Brain microvascular endothelial cell (primary cell): ENCODE results near the gene MX2.

ENCODE experiments used
- DNase-seq: peaks from one replicate; pipeline ENCODE4 v3.0.0-alpha.2; 2020
- H3K27ac ChIP-seq: fragments of 250-450 bp; sonication (Bioruptor Pico); 2 replicates; pipeline ENCODE4 v1.5.1; 2020; ENCODE audit warnings: mild to moderate bottlenecking, moderate library complexity
- H3K27me3 ChIP-seq: fragments of 250-450 bp; sonication (Bioruptor Pico); replicated peaks from 2 replicates; pipeline ENCODE4 v1.5.1; 2020; ENCODE audit warnings: mild to moderate bottlenecking
- H3K36me3 ChIP-seq: fragments of 250-450 bp; sonication (Bioruptor Pico); replicated peaks from 2 replicates; pipeline ENCODE4 v1.5.1; 2020; ENCODE audit warnings: mild to moderate bottlenecking
- H3K4me3 ChIP-seq: 2 replicates; pipeline ENCODE4 v1.5.1; 2011; ENCODE audit warnings: low read depth, mild to moderate bottlenecking, control low read depth, low read length, moderate library complexity
- in situ Hi-C: cut with HindIII; loops from 2 replicates; pipeline ENCODE4 v1.10.0; 2017; ENCODE audit warnings: low sequenced_read_pairs, low pct_ligation_motif_present
- TF ChIP-seq, protein P1 (sequence below): IDR thresholded peaks from 2 replicates; pipeline ENCODE4 v1.5.1; 2011; ENCODE audit warnings: low read depth, mild to moderate bottlenecking, moderate library complexity, low read length, control low read depth, inconsistent platforms; ENCODE audit errors: missing control alignments

The MX2 gene

DNA sequence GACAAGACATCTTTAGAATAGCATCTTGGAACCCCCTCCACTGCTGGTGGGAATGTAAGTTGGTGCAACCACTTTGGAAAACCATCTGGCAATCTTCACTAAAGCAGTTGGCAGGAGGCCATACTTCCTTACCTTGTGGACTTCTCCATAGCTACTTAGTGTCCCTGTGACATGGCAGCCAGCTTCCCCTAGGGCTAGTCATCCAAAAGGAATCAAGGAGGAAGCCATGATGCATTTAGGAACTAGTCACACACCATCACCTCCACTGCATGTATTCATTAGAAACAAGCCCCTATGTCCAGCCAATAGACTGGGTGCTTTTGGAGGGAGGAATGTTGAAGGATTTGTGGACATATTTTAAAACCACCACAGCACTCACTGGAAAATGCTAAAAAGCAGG lies 19.9 kb downstream of the MX2 start:
- TF ChIP-seq, protein P1, sequence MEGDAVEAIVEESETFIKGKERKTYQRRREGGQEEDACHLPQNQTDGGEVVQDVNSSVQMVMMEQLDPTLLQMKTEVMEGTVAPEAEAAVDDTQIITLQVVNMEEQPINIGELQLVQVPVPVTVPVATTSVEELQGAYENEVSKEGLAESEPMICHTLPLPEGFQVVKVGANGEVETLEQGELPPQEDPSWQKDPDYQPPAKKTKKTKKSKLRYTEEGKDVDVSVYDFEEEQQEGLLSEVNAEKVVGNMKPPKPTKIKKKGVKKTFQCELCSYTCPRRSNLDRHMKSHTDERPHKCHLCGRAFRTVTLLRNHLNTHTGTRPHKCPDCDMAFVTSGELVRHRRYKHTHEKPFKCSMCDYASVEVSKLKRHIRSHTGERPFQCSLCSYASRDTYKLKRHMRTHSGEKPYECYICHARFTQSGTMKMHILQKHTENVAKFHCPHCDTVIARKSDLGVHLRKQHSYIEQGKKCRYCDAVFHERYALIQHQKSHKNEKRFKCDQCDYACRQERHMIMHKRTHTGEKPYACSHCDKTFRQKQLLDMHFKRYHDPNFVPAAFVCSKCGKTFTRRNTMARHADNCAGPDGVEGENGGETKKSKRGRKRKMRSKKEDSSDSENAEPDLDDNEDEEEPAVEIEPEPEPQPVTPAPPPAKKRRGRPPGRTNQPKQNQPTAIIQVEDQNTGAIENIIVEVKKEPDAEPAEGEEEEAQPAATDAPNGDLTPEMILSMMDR, result no peak
- in situ Hi-C loops, result no loop called here
- Histone ChIP-seq H3K36me3 (no peaks in the 10 kb centered on the region), H3K27me3 (no peaks in the 10 kb centered on the region), H3K27ac (no peak overlapping the region), H3K4me3 (no peak overlapping the region)
- DNase-seq, result no peak

DNA sequence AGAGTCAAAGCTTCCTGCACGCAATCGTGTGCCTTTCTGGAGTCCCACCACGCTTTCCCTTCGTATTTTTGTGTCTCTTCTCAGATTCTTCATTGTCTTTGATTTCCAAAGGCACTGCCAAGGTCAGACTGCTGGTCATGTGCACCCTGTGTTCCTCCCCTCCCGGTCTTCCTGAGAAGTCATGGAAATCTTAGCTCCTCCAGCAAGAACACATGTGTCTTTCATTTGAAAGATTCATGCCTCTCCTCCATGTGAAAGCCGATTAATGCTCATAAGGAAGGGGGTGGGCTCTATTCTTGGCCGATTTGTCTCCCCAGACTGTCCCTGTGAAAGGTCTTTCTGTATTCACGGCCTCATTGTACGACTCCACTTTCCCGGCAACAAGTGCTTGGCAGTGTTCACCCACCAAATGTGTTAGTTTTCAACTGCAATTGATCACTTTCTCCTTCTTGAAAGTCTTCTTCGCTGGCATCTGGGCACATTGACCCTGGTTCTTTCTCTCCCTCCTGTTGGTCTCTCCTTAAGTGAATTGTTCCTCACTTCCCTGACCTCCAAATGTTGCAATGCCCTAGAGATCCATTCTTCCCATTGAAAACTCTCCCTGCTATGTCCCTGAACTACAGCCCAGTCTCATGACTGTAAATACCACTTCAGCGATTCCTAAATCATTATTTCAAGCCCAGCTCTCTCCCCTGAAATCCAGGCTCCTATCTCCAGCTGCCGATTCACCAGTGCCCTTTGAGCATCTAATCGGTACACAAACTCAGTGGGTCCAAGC lies 25.4 kb downstream of the MX2 start:
- no peaks in the 10 kb centered on the region for H3K27me3 ChIP-seq
- TF ChIP-seq, protein P1, result no peak
- no peak for DNase-seq
- no peak overlapping the region for H3K4me3 ChIP-seq
- no peaks in the 10 kb centered on the region for H3K36me3 ChIP-seq
- H3K27ac ChIP-seq, result no peak overlapping the region
- in situ Hi-C loops, result no loop called here

DNA sequence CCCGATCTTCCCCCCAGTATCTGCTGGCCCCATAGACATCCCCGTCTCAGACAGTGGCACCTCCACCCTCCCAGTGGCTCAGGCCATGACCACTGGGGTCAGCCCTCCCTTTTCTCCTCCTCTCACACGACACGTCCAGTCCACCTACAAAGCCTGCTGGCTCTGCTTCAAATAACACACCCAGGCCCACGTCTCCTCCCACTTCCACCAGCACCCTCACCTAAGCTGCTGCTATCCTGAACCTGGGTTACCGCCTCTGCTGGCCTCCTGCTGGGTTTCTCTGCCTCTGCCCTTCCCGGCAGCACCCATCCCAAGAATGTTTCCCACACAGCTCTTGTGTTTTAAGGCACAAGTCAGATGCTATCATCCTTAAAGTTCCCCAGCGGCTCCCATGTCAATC lies 26.0 kb downstream of the MX2 start:
- in situ Hi-C loops, result no loop called here
- no peaks in the 10 kb centered on the region for H3K27me3 ChIP-seq
- no peaks in the 10 kb centered on the region for H3K36me3 ChIP-seq
- no peak overlapping the region for H3K27ac ChIP-seq
- no peak overlapping the region for H3K4me3 ChIP-seq
- TF ChIP-seq, protein P1, result no peak
- no peak for DNase-seq

DNA sequence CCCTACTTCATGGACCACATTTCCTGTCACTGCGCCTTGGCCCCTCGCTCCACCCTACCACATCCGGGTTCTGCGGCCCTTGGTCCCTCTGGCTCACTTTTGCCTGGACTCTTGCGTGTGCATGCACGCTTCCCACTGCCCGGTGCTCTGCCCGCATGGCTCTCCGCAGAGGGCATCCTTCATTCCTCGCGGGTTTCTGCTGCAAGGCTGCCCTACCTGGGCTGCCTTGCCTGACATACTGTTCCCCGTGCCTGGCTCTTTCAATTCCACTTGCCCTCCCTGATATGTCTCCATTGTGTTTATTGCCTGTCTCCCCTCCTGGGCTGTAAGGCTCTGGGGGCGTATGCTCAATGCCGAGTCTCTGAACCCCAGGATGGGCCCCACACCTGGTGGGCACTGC lies 26.4 kb downstream of the MX2 start:
- H3K27ac ChIP-seq, result no peak overlapping the region
- in situ Hi-C loops, result no loop called here
- no peaks in the 10 kb centered on the region for H3K36me3 ChIP-seq

DNA sequence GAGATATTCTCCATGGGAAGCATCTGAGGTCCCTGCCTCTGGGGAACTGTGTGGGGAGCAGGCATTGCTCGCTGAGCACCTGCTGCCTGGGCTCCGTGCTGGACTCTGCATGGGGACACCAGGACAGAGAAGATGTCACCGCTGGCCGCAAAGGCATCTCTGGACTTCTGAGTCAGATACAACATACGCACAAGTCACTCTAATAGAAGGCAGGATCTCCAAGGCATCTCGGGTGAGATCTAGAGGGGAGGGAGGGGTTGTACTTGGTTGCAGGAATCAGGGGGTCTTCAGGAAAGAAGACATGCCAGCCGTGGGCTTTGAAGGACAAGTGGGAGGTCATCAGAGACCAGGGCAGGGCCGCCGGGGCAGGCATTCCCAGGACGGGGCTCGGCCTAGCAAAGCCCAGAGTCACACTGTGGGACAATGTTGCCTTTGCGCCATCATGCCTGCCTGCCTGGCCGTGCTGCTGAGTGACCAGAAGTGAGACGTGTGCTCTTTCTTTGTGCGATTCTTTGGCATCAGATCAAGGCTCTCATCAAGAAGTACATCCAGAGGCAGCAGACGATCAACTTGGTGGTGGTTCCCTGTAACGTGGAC lies 28.3 kb downstream of the MX2 start:
- H3K27me3 ChIP-seq, result no peaks in the 10 kb centered on the region
- H3K4me3 ChIP-seq, result no peak overlapping the region
- in situ Hi-C loops, result no loop called here
- H3K36me3 ChIP-seq, result no peaks in the 10 kb centered on the region
- H3K27ac ChIP-seq, result no peak overlapping the region
- TF ChIP-seq, protein P1, result no peak
- DNase-seq, result no peak

More for the DNA sequence above, 26.4 kb downstream of the MX2 start:
- Histone ChIP-seq H3K27me3 (no peaks in the 10 kb centered on the region), H3K4me3 (no peak overlapping the region)
- TF ChIP-seq, protein P1, result no peak
- DNase-seq, result no peak
